NCI-H146 (cell line): ENCODE results near the gene SDF4.
"Not testable (repeated sequence)": the region's sequence is repeated elsewhere in the genome, so short reads cannot be mapped to it uniquely, and the experiment has no call there.

ENCODE experiments used
- DNase-seq: peaks from one replicate; lab custom pipeline; 2025; lab: John Stamatoyannopoulos, UW

SDF4 gene

GRCh38 chr1:1198423-1199140 is 33.2 kb downstream of the SDF4 start:
- DNase-seq, result no peak

- no peak for DNase-seq
Measured at GRCh38 chr1:1197551-1198422, 34.0 kb downstream of the SDF4 start.

- no peak for DNase-seq
Measured at GRCh38 chr1:1197188-1197500, 34.7 kb downstream of the SDF4 start.

GRCh38 chr1:1196431-1197187 is 35.2 kb downstream of the SDF4 start:
- no peak for DNase-seq

GRCh38 chr1:1195726-1196125 is 36.1 kb downstream of the SDF4 start:
- not testable (repeated sequence) for DNase-seq

GRCh38 chr1:1194723-1195122 is 37.1 kb downstream of the SDF4 start:
- DNase-seq, result no peak

GRCh38 chr1:1191734-1192133 is 40.1 kb downstream of the SDF4 start:
- no peak for DNase-seq

GRCh38 chr1:1189111-1189510 is 42.7 kb downstream of the SDF4 start:
- no peak for DNase-seq

- DNase-seq, result no peak
Measured at GRCh38 chr1:1187938-1188337, 43.9 kb downstream of the SDF4 start.

GRCh38 chr1:1185101-1185765 is 46.6 kb downstream of the SDF4 start:
- DNase-seq, result no peak

- no peak for DNase-seq
Measured at GRCh38 chr1:1183833-1184775, 47.7 kb downstream of the SDF4 start.

- no peak for DNase-seq
Measured at GRCh38 chr1:1183221-1183747, 48.5 kb downstream of the SDF4 start.

- no peak for DNase-seq
Measured at GRCh38 chr1:1182491-1183220, 49.1 kb downstream of the SDF4 start.

- no peak for DNase-seq
Measured at GRCh38 chr1:1181938-1182410, 49.8 kb downstream of the SDF4 start.

- DNase-seq, result no peak
Measured at GRCh38 chr1:1181129-1181937, 50.5 kb downstream of the SDF4 start.

- DNase-seq, result no peak
Measured at GRCh38 chr1:1179983-1180861, 51.6 kb downstream of the SDF4 start.

GRCh38 chr1:1179346-1179982 is 52.3 kb downstream of the SDF4 start:
- no peak for DNase-seq
